DOHH2 (cell line): ENCODE measurements around the gene NAP1L1.

Experiments used
- H3F3A ChIP-seq: fragments of 200-600 bp; sonication (generic), shearing (Covaris generic); 2 replicates; pipeline ENCODE4 v1.6.0; 2016; ENCODE audit warnings: antibody characterized with exemption, mild to moderate bottlenecking; ENCODE audit not compliant: control insufficient read depth, insufficient read depth
- H3K27ac ChIP-seq: fragments of 200-600 bp; sonication (generic); 2 replicates; pipeline ENCODE4 v1.5.1; 2014; ENCODE audit warnings: low read depth, mild to moderate bottlenecking, low read length, moderate library complexity
- H3K27me3 ChIP-seq: fragments of 200-600 bp; sonication (generic); 2 replicates; pipeline ENCODE4 v1.6.1; 2014; ENCODE audit warnings: mild to moderate bottlenecking, low read length, mixed read lengths; ENCODE audit not compliant: control insufficient read depth
- H3K36me3 ChIP-seq: fragments of 200-600 bp; sonication (generic); 2 replicates; pipeline ENCODE4 v1.6.1; 2014; ENCODE audit warnings: mild to moderate bottlenecking, low read length, moderate library complexity, mixed read lengths; ENCODE audit not compliant: control insufficient read depth
- H3K4me1 ChIP-seq: fragments of 200-600 bp; sonication (generic); 2 replicates; pipeline ENCODE4 v1.6.1; 2014; ENCODE audit warnings: mild to moderate bottlenecking, low read length, mixed read lengths; ENCODE audit not compliant: control insufficient read depth
- H3K4me2 ChIP-seq: fragments of 200-600 bp; sonication (generic); 2 replicates; pipeline ENCODE4 v1.6.0; 2014; ENCODE audit warnings: mild to moderate bottlenecking, low read length, moderate library complexity
- H3K4me3 ChIP-seq: fragments of 200-600 bp; sonication (generic); 2 replicates; pipeline ENCODE4 v1.5.1; 2014; ENCODE audit warnings: mild to moderate bottlenecking, low read length, mixed read lengths
- H3K79me2 ChIP-seq: fragments of 200-600 bp; sonication (generic); 2 replicates; pipeline ENCODE4 v1.6.1; 2014; ENCODE audit warnings: mild to moderate bottlenecking, low read length, mixed read lengths; ENCODE audit not compliant: control insufficient read depth
- H3K9me2 ChIP-seq: fragments of 200-600 bp; sonication (generic); replicated peaks from 2 replicates; pipeline ENCODE4 v1.6.1; 2014; ENCODE audit warnings: mild to moderate bottlenecking, low read length, mixed read lengths; ENCODE audit not compliant: control insufficient read depth
- H3K9me3 ChIP-seq: fragments of 200-600 bp; sonication (generic); 2 replicates; pipeline ENCODE4 v1.6.1; 2014; ENCODE audit warnings: antibody characterized with exemption, low read length, mixed read lengths; ENCODE audit not compliant: control insufficient read depth, insufficient read depth
- H4K20me1 ChIP-seq: fragments of 200-600 bp; sonication (generic); 2 replicates; pipeline ENCODE4 v1.6.0; 2014; ENCODE audit warnings: low read depth, mild to moderate bottlenecking, antibody characterized with exemption, low read length, moderate library complexity; ENCODE audit not compliant: control insufficient read depth, insufficient read depth
- EZH2phosphoT487 ChIP-seq: fragments of 200-600 bp; sonication (generic); IDR thresholded peaks from 2 replicates; pipeline ENCODE4 v1.6.1; 2017; ENCODE audit warnings: borderline replicate concordance, mild to moderate bottlenecking, antibody characterized with exemption, low read length, moderate library complexity, mixed read lengths
- TF ChIP-seq, protein P1 (sequence below): fragments of 200-600 bp; sonication (generic); IDR thresholded peaks from one replicate; pipeline ENCODE4 v1.5.1; 2014; ENCODE audit warnings: antibody characterized with exemption, mild to moderate bottlenecking, low read depth, low read length; ENCODE audit not compliant: poor library complexity, severe bottlenecking

The NAP1L1 gene

DNA sequence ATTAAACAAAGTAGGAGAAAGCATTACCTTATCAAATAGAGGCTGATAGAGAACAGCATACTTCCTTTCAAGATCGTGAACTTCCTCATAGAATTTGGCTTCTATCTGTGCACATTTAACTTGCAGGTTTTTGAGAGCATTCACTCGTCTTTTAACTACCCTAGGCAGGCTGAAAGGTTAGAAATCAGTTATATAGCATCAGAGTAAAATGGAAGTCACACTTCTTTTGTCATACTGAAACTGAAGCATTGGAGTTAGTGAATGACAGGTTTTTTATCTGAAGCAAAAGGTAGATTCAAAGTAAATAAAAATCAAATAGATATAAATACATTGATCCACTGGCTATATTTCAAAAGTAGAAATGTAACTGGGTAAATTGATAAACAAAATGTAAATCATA, 24.4 kb downstream of the NAP1L1 start:
- no peak overlapping the region for H3K27ac ChIP-seq
- H3K9me2 ChIP-seq: no peaks in the 10 kb centered on the region
- no peaks in the 10 kb centered on the region for H3K4me1 ChIP-seq
- H3K9me3 ChIP-seq: no peaks in the 10 kb centered on the region
- peaks cover 23% of the 10 kb centered on the region for H4K20me1 ChIP-seq
- H3K27me3 ChIP-seq: no peaks in the 10 kb centered on the region
- peaks cover 58% of the 10 kb centered on the region for H3K79me2 ChIP-seq
- H3K4me3 ChIP-seq: no peak overlapping the region
- H3K4me2 ChIP-seq: no peak overlapping the region
- TF ChIP-seq, protein P1, sequence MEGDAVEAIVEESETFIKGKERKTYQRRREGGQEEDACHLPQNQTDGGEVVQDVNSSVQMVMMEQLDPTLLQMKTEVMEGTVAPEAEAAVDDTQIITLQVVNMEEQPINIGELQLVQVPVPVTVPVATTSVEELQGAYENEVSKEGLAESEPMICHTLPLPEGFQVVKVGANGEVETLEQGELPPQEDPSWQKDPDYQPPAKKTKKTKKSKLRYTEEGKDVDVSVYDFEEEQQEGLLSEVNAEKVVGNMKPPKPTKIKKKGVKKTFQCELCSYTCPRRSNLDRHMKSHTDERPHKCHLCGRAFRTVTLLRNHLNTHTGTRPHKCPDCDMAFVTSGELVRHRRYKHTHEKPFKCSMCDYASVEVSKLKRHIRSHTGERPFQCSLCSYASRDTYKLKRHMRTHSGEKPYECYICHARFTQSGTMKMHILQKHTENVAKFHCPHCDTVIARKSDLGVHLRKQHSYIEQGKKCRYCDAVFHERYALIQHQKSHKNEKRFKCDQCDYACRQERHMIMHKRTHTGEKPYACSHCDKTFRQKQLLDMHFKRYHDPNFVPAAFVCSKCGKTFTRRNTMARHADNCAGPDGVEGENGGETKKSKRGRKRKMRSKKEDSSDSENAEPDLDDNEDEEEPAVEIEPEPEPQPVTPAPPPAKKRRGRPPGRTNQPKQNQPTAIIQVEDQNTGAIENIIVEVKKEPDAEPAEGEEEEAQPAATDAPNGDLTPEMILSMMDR: no peak
- TF ChIP-seq EZH2phosphoT487: no peak
- peaks cover 7% of the 10 kb centered on the region; the same call in 1 of the 2 replicates for H3F3A ChIP-seq
- H3K36me3 ChIP-seq: peaks cover 99% of the 10 kb centered on the region

DNA sequence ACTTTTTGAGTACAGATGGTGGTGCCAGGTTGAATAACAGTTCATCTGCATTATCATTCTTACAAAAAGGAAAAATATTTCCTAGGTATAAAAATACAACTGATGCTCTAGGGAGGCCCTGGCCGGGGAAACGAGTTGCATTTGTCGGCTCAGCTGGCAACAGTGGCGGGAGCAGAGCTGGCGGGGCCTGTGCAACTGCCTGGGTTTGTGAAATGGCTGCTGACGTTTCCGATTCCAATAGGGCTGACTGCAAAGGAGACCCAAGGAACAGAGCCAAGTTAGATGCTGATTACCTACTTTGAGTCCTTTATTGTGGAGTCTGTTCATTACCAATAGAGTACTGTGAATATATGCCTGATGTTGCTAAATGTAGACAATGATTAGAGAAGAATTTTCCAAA, 27.2 kb downstream of the NAP1L1 start:
- Histone ChIP-seq H3K9me3 (no peaks in the 10 kb centered on the region), H3F3A (peaks cover 13% of the 10 kb centered on the region), H3K4me1 (no peaks in the 10 kb centered on the region), H3K36me3 (peaks cover 99% of the 10 kb centered on the region), H3K27ac (no peak overlapping the region), H3K4me2 (no peak overlapping the region), H3K9me2 (no peaks in the 10 kb centered on the region), H3K27me3 (no peaks in the 10 kb centered on the region), H4K20me1 (peaks cover 14% of the 10 kb centered on the region), H3K79me2 (peaks cover 30% of the 10 kb centered on the region), H3K4me3 (no peak overlapping the region)
- no peak for TF ChIP-seq EZH2phosphoT487

DNA sequence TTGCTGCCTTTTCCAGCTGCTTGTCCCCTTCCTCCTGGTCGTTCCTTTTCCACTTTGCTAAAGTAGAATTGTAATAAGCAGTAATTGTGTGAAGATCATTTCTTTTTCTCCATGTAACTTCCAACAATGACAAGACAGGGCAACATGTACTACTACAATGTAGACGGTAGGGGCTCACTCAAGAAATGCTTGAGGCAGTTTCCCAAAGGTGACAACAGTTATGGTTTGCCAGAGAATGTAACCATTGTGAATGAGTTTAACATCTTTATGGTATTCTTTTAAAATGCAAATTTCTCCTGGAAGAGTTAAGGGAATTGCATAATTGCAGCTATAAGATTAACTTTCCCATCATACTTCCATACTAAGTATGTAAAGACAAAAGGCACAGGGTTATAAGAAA, 29.1 kb downstream of the NAP1L1 start:
- no peaks in the 10 kb centered on the region for H3K4me1 ChIP-seq
- no peak overlapping the region for H3K4me3 ChIP-seq
- H4K20me1 ChIP-seq: peaks cover 2% of the 10 kb centered on the region; the same call in 1 of the 2 replicates
- H3K27me3 ChIP-seq: no peaks in the 10 kb centered on the region
- no peak overlapping the region for H3K4me2 ChIP-seq
- peaks cover 16% of the 10 kb centered on the region for H3F3A ChIP-seq
- H3K27ac ChIP-seq: no peak overlapping the region
- no peaks in the 10 kb centered on the region for H3K9me2 ChIP-seq
- peaks cover 10% of the 10 kb centered on the region for H3K79me2 ChIP-seq
- peaks cover 98% of the 10 kb centered on the region for H3K36me3 ChIP-seq
- no peaks in the 10 kb centered on the region for H3K9me3 ChIP-seq
- TF ChIP-seq, protein P1: no peak
- no peak for TF ChIP-seq EZH2phosphoT487

DNA sequence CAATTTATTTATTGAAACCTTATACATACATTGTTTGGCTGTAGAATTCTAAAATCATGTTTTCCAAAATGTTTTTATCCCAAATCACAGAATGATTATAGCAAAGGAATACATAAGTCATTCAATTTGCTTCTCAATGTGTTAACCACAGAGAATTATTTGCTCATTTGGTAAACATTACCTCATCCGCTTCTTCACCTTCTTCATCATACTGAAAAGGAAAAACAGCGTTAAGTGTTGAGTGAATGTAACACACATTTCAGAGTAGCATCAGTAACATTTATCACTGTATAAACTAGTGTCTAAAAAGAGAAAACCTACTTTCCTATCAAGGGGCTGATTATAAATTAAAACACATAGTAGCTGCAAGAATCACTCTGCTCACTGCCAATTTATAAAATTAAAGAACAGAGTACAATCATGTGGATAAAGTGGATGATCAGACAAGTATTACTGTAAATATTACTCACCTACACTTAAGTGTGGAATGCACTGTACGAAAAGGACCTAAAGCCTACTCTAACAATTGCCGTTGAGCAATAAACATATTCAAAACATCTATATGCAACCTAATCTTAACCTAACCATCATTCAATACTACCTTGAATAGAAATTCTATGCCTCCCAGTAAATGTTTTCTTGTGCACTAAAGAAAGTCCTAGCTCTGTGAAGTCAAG, 34.8 kb downstream of the NAP1L1 start:
- H3K36me3 ChIP-seq: peaks cover 97% of the 10 kb centered on the region
- no peaks in the 10 kb centered on the region for H3K79me2 ChIP-seq
- H3K9me2 ChIP-seq: no peaks in the 10 kb centered on the region
- no peak overlapping the region for H3K4me3 ChIP-seq
- no peak overlapping the region for H3K4me2 ChIP-seq
- H3K9me3 ChIP-seq: no peaks in the 10 kb centered on the region
- H3K4me1 ChIP-seq: no peaks in the 10 kb centered on the region
- H4K20me1 ChIP-seq: peaks cover 9% of the 10 kb centered on the region; the same call in 1 of the 2 replicates
- TF ChIP-seq, protein P1: no peak
- TF ChIP-seq EZH2phosphoT487: no peak
- H3K27ac ChIP-seq: no peak overlapping the region
- peaks cover 52% of the 10 kb centered on the region for H3F3A ChIP-seq
- H3K27me3 ChIP-seq: no peaks in the 10 kb centered on the region
